Adrenal gland (tissue), 5 donors: ENCODE measurements around the gene OR1J4.

Experiments used
- CTCF ChIP-seq, 6 experiments: fragments of 450-650 bp in 4 of 6; fragments of 200-600 bp in 2 of 6; sonication (generic) in 1 of 6; IDR thresholded peaks; 1 replicate in 5 of 6; 2 replicates in 1 of 6; pipeline versions ENCODE4 v1.5.1 to v1.8.0; 2016 to 2021; ENCODE audit warnings: antibody characterized with exemption in 6 of 6, mild to moderate bottlenecking in 2 of 6, moderate library complexity in 1 of 6
- POLR2A ChIP-seq, 2 donors: fragments of 450-650 bp; IDR thresholded peaks; one replicate each; pipeline ENCODE4 v1.6.1; 2017; ENCODE audit warnings: antibody characterized with exemption in 2 of 2, mild to moderate bottlenecking in 2 of 2, moderate library complexity in 1 of 2
- donor health status: DM: no; HTN: no; CAD: no.

DNA sequence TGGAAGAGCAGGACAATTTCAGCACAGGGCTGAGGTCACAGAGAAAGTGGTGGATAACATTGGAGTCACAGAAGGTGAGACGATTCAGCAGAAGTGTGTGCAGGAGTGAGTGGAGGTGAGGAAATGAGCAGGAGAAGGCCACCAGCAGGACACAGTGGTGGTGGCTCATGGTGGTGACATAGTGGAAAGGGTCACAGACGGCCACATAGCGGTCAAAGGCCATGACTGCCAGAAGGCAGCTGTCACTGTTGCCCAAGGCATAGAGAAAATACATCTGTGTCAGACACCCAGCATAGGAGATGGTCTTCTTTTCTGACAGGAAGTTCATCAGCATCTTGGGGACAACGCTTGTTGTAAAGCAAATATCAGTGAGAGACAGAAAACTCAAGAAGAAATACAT, 49.0 kb downstream of the OR1J4 start:
- no peak for TF ChIP-seq POLR2A (IDR thresholded peaks at IDR 0.05)
- TF ChIP-seq CTCF (IDR thresholded peaks at IDR 0.05) = no peak
